Lower leg skin (tissue), 4 donors: ENCODE measurements around the gene INTS2. TPM values are rescaled to one million over a fixed set of nuclear protein-coding genes. Genes with fewer than 3 reads are reported as not detected.

Source experiments
- DNase-seq, 2 donors: peaks; one replicate each; pipeline ENCODE4 v3.0.0-alpha.2; 2019; ENCODE audit warnings: low spot score in 2 of 2
- H3K4me3 ChIP-seq: fragments of 200-600 bp; sonication (generic); 2 replicates; pipeline ENCODE4 v1.5.1; 2017; ENCODE audit warnings: mild to moderate bottlenecking, low read depth; ENCODE audit not compliant: poor library complexity, severe bottlenecking
- POLR2A ChIP-seq, 2 donors: fragments of 450-650 bp; IDR thresholded peaks; one replicate each; pipeline ENCODE4 v1.6.1; 2016 to 2017; ENCODE audit warnings: antibody characterized with exemption in 2 of 2, mild to moderate bottlenecking in 1 of 2, moderate library complexity in 1 of 2
- WGBS, 2 donors: methylation state at CpG; one replicate each; pipeline ENCODE4 v1.1.5; 2018; 5-methylcytosine and 5-hydroxymethylcytosine counted together
- intact Hi-C: fragments of 100-400 bp; cut with DNase I; formaldehyde crosslinking; loops from one replicate; pipeline ENCODE4 v1.15.0; 2023; ENCODE audit warnings: low total_unique reads
- total RNA-seq, 4 donors: library from RNA; depleted of rRNA; stranded (reverse); fragments of >200 nt; gene quantifications; one replicate each; pipeline ENCODE4 v1.1.0, GENCODE V29; 2016
- TF ChIP-seq, protein P1 (sequence below), 3 donors: fragments of 450-650 bp; IDR thresholded peaks; one replicate each; pipeline ENCODE4 v1.5.1; 2016; ENCODE audit warnings: antibody characterized with exemption in 3 of 3, mild to moderate bottlenecking in 3 of 3, moderate library complexity in 2 of 3

The INTS2 gene
- total RNA-seq, 4 donors from 2014 or later = 6.8 to 11.4 (median 9.2) TPM

DNA sequence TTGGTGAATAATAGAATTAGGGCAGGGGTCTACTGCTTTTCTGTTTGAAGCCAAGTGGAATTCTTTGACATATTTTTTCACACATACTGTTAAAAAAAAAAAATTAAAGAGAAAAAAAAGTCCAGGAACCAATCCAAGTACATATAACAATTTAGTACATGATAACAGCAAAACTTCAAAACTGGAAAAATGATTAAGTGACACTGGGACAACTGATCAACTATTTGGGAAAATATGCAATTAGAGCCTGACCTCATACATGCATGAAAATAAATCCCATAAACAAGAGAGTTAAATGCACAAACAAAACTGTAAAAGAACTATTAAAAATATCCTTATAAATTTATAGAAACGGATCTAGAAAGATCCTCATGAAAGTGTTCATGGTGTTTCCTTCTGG is 92.2 kb downstream of the INTS2 start:
- TF ChIP-seq, protein P1, sequence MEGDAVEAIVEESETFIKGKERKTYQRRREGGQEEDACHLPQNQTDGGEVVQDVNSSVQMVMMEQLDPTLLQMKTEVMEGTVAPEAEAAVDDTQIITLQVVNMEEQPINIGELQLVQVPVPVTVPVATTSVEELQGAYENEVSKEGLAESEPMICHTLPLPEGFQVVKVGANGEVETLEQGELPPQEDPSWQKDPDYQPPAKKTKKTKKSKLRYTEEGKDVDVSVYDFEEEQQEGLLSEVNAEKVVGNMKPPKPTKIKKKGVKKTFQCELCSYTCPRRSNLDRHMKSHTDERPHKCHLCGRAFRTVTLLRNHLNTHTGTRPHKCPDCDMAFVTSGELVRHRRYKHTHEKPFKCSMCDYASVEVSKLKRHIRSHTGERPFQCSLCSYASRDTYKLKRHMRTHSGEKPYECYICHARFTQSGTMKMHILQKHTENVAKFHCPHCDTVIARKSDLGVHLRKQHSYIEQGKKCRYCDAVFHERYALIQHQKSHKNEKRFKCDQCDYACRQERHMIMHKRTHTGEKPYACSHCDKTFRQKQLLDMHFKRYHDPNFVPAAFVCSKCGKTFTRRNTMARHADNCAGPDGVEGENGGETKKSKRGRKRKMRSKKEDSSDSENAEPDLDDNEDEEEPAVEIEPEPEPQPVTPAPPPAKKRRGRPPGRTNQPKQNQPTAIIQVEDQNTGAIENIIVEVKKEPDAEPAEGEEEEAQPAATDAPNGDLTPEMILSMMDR (IDR thresholded peaks at IDR 0.05) = no peak
- TF ChIP-seq POLR2A (IDR thresholded peaks at IDR 0.05) = no peak
- intact Hi-C loops = loop anchor here (10.0 kb wide), 1 partner anchor 421 kb away; no protein-coding TSS in a partner anchor
- H3K4me3 ChIP-seq = no peak overlapping the region
- WGBS, 2 donors = 83 to 94% methylated on average over 1 of the region's 1 CpG
- DNase-seq = no peak

GRCh38 chr17:61834610-61835009 is 93.2 kb downstream of the INTS2 start:
- DNase-seq = no peak
- no peak overlapping the region for H3K4me3 ChIP-seq
- WGBS, 2 donors = 94 to 95% methylated on average over 2 of the region's 2 CpGs
- TF ChIP-seq POLR2A (IDR thresholded peaks at IDR 0.05) = no peak
- TF ChIP-seq, protein P1 (IDR thresholded peaks at IDR 0.05) = no peak
- intact Hi-C loops = loop anchor here (10.0 kb wide), 1 partner anchor 420 kb away; no protein-coding TSS in a partner anchor

- no peak overlapping the region for H3K4me3 ChIP-seq
- intact Hi-C loops = loop anchor here (10.0 kb wide), 1 partner anchor 419 kb away; no protein-coding TSS in a partner anchor
- 71 to 80% methylated on average over 7 of the region's 7 CpGs for WGBS, 2 donors
- TF ChIP-seq POLR2A (IDR thresholded peaks at IDR 0.05) = no peak
- no peak for DNase-seq
Observed at GRCh38 chr17:61833536-61834193, 94.1 kb downstream of the INTS2 start.

DNA sequence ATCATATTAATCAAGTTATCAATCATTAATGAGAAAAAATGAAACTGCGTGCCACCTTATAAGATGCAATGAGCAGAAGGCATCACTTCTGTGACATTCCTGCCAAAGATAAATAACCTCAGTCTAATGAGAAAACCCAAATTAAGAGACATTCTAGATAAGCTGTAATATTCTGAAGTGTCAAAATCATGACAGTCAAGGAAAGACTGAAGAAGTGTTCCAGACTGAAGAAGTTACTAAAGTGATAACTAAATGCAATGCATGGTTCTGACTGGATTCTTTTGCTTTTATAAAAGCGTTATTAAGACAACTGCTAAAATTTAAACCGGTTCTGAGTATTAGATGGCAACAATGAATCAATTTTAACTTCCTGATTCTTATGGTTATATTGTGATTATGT is 95.3 kb downstream of the INTS2 start:
- intact Hi-C loops = loop anchor here (10.0 kb wide), 1 partner anchor 418 kb away; no protein-coding TSS in a partner anchor
- no peak for DNase-seq
- H3K4me3 ChIP-seq = no peak overlapping the region
- TF ChIP-seq, protein P1 (IDR thresholded peaks at IDR 0.05) = no peak
- TF ChIP-seq POLR2A (IDR thresholded peaks at IDR 0.05) = no peak
- 93 to 98% methylated on average over 3 of the region's 3 CpGs for WGBS, 2 donors

DNA sequence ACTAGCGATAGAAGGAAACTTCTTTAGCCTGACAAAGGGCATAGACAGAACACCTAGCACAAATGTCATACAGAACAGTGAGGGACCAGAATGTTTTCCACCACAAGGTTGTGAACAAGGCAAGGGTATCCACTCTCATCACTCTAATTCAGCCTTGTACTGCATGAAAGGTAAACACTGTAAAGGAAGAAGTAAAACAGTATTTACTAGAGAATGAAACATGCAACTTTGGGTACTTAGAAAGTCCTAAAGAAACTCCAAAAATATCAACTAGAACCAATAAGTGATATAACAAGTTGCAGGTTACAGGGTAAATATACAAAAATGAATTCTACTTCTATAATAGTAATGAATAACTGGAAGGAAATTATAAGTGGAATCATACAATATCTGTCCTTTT is 96.7 kb downstream of the INTS2 start:
- intact Hi-C loops = loop anchor here (10.0 kb wide), 1 partner anchor 416 kb away; no protein-coding TSS in a partner anchor
- TF ChIP-seq POLR2A (IDR thresholded peaks at IDR 0.05) = no peak
- TF ChIP-seq, protein P1 (IDR thresholded peaks at IDR 0.05) = no peak
- WGBS, 2 donors = 97 to 100% methylated on average over 1 of the region's 1 CpG
- no peak for DNase-seq
- no peak overlapping the region for H3K4me3 ChIP-seq

- intact Hi-C loops = no loop called here
- no peak for DNase-seq
- TF ChIP-seq, protein P1 (IDR thresholded peaks at IDR 0.05) = no peak
- TF ChIP-seq POLR2A (IDR thresholded peaks at IDR 0.05) = no peak
- WGBS, 2 donors = 94 to 100% methylated on average over 1 of the region's 1 CpG
- H3K4me3 ChIP-seq = no peak overlapping the region
Observed at GRCh38 chr17:61828694-61829093, 99.1 kb downstream of the INTS2 start.
